Liver (tissue), 9 donors: ENCODE results near the gene CARD11. TPM values are rescaled to one million over a fixed set of nuclear protein-coding genes. Genes with fewer than 3 reads are reported as not detected.

ENCODE experiments used
- DNase-seq: peaks from one replicate; pipeline ENCODE4 v3.0.0-alpha.2; 2017; ENCODE audit warnings: low spot score
- H3K27ac ChIP-seq, 2 donors: one replicate each; pipeline ENCODE4 v1.7.0; 2013; ENCODE audit warnings: inconsistent platforms in 2 of 2, low read length in 2 of 2, control low read depth in 1 of 2, low read depth in 1 of 2, mild to moderate bottlenecking in 1 of 2
- H3K27me3 ChIP-seq, 4 donors: one replicate each; pipeline versions ENCODE4 v1.6.1 to v1.7.0; 2013; ENCODE audit warnings: low read length in 3 of 4, inconsistent platforms in 1 of 4, mild to moderate bottlenecking in 1 of 4, moderate library complexity in 1 of 4; ENCODE audit not compliant: control insufficient read depth in 4 of 4, insufficient read depth in 4 of 4
- H3K36me3 ChIP-seq, 4 donors: one replicate each; pipeline versions ENCODE4 v1.6.1 to v1.7.0; 2013; ENCODE audit warnings: low read length in 3 of 4, mild to moderate bottlenecking in 3 of 4, low read depth in 1 of 4, moderate library complexity in 1 of 4; ENCODE audit not compliant: control insufficient read depth in 4 of 4, insufficient read depth in 3 of 4
- H3K4me1 ChIP-seq, 4 donors: one replicate each; pipeline versions ENCODE4 v1.6.1 to v1.7.0; 2013; ENCODE audit warnings: low read length in 3 of 4, mild to moderate bottlenecking in 3 of 4, moderate library complexity in 1 of 4; ENCODE audit not compliant: control insufficient read depth in 4 of 4, insufficient read depth in 4 of 4
- H3K4me3 ChIP-seq, 3 donors: one replicate each; pipeline versions ENCODE4 v1.6.1 to v1.7.0; 2013; ENCODE audit warnings: low read length in 3 of 3, control low read depth in 1 of 3, low read depth in 1 of 3, mild to moderate bottlenecking in 1 of 3
- H3K9ac ChIP-seq, 2 donors: one replicate each; pipeline ENCODE4 v1.7.0; 2013; ENCODE audit warnings: low read length in 2 of 2, mild to moderate bottlenecking in 2 of 2, moderate library complexity in 2 of 2, control low read depth in 1 of 2, low read depth in 1 of 2
- H3K9me3 ChIP-seq, 4 donors: one replicate each; pipeline versions ENCODE4 v1.6.1 to v1.7.0; 2013; ENCODE audit warnings: low read length in 3 of 4; ENCODE audit not compliant: control insufficient read depth in 4 of 4
- CTCF ChIP-seq: fragments of 150-350 bp; IDR thresholded peaks from 2 replicates; pipeline ENCODE4 v1.5.1; 2017; ENCODE audit warnings: improper control_type of control experiment, low read depth, low read length; ENCODE audit not compliant: missing input control
- EGR1 ChIP-seq, 2 donors: IDR thresholded peaks; 2 replicates each; pipeline ENCODE4 v1.6.1; 2016 to 2018; ENCODE audit warnings: antibody characterized with exemption in 2 of 2, low read depth in 2 of 2
- FOXA1 ChIP-seq: IDR thresholded peaks from 2 replicates; pipeline ENCODE4 v1.6.1; 2016; ENCODE audit warnings: antibody characterized with exemption
- FOXA2 ChIP-seq: IDR thresholded peaks from 2 replicates; pipeline ENCODE4 v1.6.1; 2016; ENCODE audit warnings: antibody characterized with exemption
- HNF4A ChIP-seq, 2 donors: conservative IDR thresholded peaks; 2 replicates each; pipeline ENCODE4 v1.6.1; 2016; ENCODE audit warnings: antibody characterized with exemption in 2 of 2, mild to moderate bottlenecking in 2 of 2
- HNF4G ChIP-seq: IDR thresholded peaks from 2 replicates; pipeline ENCODE4 v1.6.1; 2016; ENCODE audit warnings: antibody characterized with exemption
- JUND ChIP-seq, 2 donors: IDR thresholded peaks; 2 replicates each; pipeline ENCODE4 v1.6.1; 2016; ENCODE audit warnings: antibody characterized with exemption in 2 of 2
- NR2F2 ChIP-seq: IDR thresholded peaks from 2 replicates; pipeline ENCODE4 v1.6.1; 2016; ENCODE audit warnings: antibody characterized with exemption
- RAD21 ChIP-seq, 2 donors: IDR thresholded peaks; 2 replicates each; pipeline ENCODE4 v1.6.1; 2016; ENCODE audit warnings: antibody characterized with exemption in 2 of 2, mild to moderate bottlenecking in 2 of 2
- REST ChIP-seq: IDR thresholded peaks from 2 replicates; pipeline ENCODE4 v1.6.1; 2016; ENCODE audit warnings: antibody characterized with exemption, mild to moderate bottlenecking
- RXRA ChIP-seq, 2 donors: IDR thresholded peaks; 2 replicates each; pipeline ENCODE4 v1.6.1; 2017 to 2018; ENCODE audit warnings: antibody characterized with exemption in 2 of 2, mild to moderate bottlenecking in 1 of 2
- SP1 ChIP-seq: IDR thresholded peaks from 2 replicates; pipeline ENCODE4 v1.6.1; 2018; ENCODE audit warnings: antibody characterized with exemption, mild to moderate bottlenecking
- TAF1 ChIP-seq: conservative IDR thresholded peaks from 2 replicates; pipeline ENCODE4 v1.6.1; 2016; ENCODE audit warnings: antibody characterized with exemption, mild to moderate bottlenecking
- ZBTB33 ChIP-seq: IDR thresholded peaks from 2 replicates; pipeline ENCODE4 v1.6.1; 2016; ENCODE audit warnings: antibody characterized with exemption
- WGBS: extraction: QIAGEN DNeasy Blood & Tissue Kit; methylation state at CpG from one replicate; pipeline ENCODE4 v1.1.7; 2013; 5-methylcytosine and 5-hydroxymethylcytosine counted together
- polyA plus RNA-seq, 2 donors: library from polyadenylated mRNA; stranded (reverse) in 1 of 2; unstranded in 1 of 2; fragments of 200-250 nt in 1 of 2; fragments of >200 nt in 1 of 2; fragmentation: Nextera tagmentation in 1 of 2; extraction: Ambion mirVana in 1 of 2; gene quantifications; one replicate each; pipeline versions ENCODE4 v1.2.1 to v1.2.3, GENCODE V29; 2013 to 2015
- total RNA-seq, 2 donors: library from RNA; depleted of rRNA; stranded (reverse); fragments of >200 nt; gene quantifications; one replicate each; pipeline ENCODE4 v1.2.3, GENCODE V29; 2014
- TF ChIP-seq, protein P1 (sequence below): IDR thresholded peaks from 2 replicates; pipeline ENCODE4 v1.6.1; 2016; ENCODE audit warnings: antibody characterized with exemption
- TF ChIP-seq, protein P2 (sequence below): IDR thresholded peaks from 2 replicates; pipeline ENCODE4 v1.6.1; 2016; ENCODE audit warnings: antibody characterized with exemption
- donor health status: healthy.
- donor health status: healthy.
- donor health status: healthy.
- donor health status: healthy.
- donor health status: healthy.

Gene CARD11
- total and polyA plus RNA-seq, 4 donors, result 0.42 to 1.3 (median 0.83) TPM

- Histone ChIP-seq H3K9ac (no peak overlapping the region), H3K9me3 (no peaks in the 10 kb centered on the region), H3K4me3 (no peak overlapping the region), H3K27ac (no peak overlapping the region), H3K27me3 (no peaks in the 10 kb centered on the region), H3K4me1 (no peaks in the 10 kb centered on the region), H3K36me3 (no peaks in the 10 kb centered on the region)
- DNase-seq, result no peak
- WGBS, result 68% methylated on average over 12 of the region's 12 CpGs
- TF ChIP-seq FOXA2, result no peak
- no peak for TF ChIP-seq RXRA (IDR thresholded peaks at IDR 0.05)
- no peak for TF ChIP-seq CTCF
- TF ChIP-seq TAF1, result no peak
- TF ChIP-seq, protein P1, sequence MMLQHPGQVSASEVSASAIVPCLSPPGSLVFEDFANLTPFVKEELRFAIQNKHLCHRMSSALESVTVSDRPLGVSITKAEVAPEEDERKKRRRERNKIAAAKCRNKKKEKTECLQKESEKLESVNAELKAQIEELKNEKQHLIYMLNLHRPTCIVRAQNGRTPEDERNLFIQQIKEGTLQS, result no peak
- TF ChIP-seq, protein P2, sequence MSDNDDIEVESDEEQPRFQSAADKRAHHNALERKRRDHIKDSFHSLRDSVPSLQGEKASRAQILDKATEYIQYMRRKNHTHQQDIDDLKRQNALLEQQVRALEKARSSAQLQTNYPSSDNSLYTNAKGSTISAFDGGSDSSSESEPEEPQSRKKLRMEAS, result no peak
- no peak for TF ChIP-seq REST
- TF ChIP-seq JUND (IDR thresholded peaks at IDR 0.05), result no peak
- TF ChIP-seq FOXA1, result no peak
- TF ChIP-seq RAD21 (IDR thresholded peaks at IDR 0.05), result no peak
- TF ChIP-seq SP1, result no peak
- TF ChIP-seq NR2F2, result no peak
- TF ChIP-seq HNF4A (conservative IDR thresholded peaks at IDR 0.05), result no peak
- TF ChIP-seq HNF4G, result no peak
These were observed 86.9 kb downstream of the CARD11 start for GRCh38 chr7:2956526-2957368.

DNA sequence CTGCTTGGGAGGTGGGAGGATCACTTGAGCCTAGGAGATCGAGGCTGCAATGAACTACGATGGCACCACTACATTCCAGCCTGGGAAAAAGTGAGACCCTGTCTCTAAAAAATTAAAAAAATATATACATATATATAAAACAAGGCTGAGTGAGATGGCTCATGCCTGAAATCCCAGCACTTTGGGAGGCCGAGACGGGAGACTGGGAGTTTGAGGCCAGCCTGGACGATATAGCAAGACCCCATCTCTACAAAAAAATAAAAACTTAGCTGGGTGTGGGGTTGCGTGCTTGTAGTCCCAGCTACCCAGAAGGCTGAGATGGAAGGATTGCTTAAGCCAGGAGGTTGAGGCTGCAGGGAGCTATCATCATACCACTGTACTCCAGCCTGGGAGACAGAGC, 87.6 kb downstream of the CARD11 start:
- Histone ChIP-seq H3K9ac (no peak overlapping the region), H3K4me3 (no peak overlapping the region), H3K27me3 (no peaks in the 10 kb centered on the region), H3K4me1 (no peaks in the 10 kb centered on the region), H3K36me3 (no peaks in the 10 kb centered on the region), H3K27ac (no peak overlapping the region), H3K9me3 (no peaks in the 10 kb centered on the region)
- WGBS, result 93% methylated on average over 6 of the region's 6 CpGs
- DNase-seq, result no peak
- TF ChIP-seq RAD21 (IDR thresholded peaks at IDR 0.05), result no peak
- no peak for TF ChIP-seq HNF4A (conservative IDR thresholded peaks at IDR 0.05)
- no peak for TF ChIP-seq ZBTB33
- TF ChIP-seq FOXA1, result no peak
- no peak for TF ChIP-seq REST
- no peak for TF ChIP-seq CTCF
- no peak for TF ChIP-seq EGR1 (IDR thresholded peaks at IDR 0.05; ENCODE audit: low read depth in 2 of 2)
- no peak for TF ChIP-seq JUND (IDR thresholded peaks at IDR 0.05)
- no peak for TF ChIP-seq RXRA (IDR thresholded peaks at IDR 0.05)
- TF ChIP-seq SP1, result no peak
- TF ChIP-seq, protein P2, result no peak
- no peak for TF ChIP-seq FOXA2
